Endodermal cell (in vitro differentiated cells): ENCODE data around the gene LMO7. TPM values are rescaled to one million over a fixed set of nuclear protein-coding genes. Genes with fewer than 3 reads are reported as not detected.

Experiments
- DNase-seq: peaks from one replicate; pipeline ENCODE4 v3.0.0-alpha.2; 2017
- H3K27ac ChIP-seq: 2 replicates; pipeline ENCODE4 v1.5.1; 2013; ENCODE audit warnings: mild to moderate bottlenecking, low read depth, low read length, moderate library complexity
- H3K27me3 ChIP-seq: 2 replicates; pipeline ENCODE4 v1.6.1; 2013; ENCODE audit warnings: mild to moderate bottlenecking, low read length, moderate library complexity; ENCODE audit not compliant: insufficient read depth, control insufficient read depth, poor library complexity, severe bottlenecking
- H3K36me3 ChIP-seq: 2 replicates; pipeline ENCODE4 v1.7.0; 2013; ENCODE audit warnings: mild to moderate bottlenecking, low read length, moderate library complexity; ENCODE audit not compliant: control insufficient read depth, insufficient read depth
- H3K4me1 ChIP-seq: one replicate; pipeline ENCODE4 v1.7.0; 2013; ENCODE audit warnings: low read length; ENCODE audit not compliant: control insufficient read depth, insufficient read depth
- H3K4me3 ChIP-seq: 2 replicates; pipeline ENCODE4 v1.5.1; 2013; ENCODE audit warnings: mild to moderate bottlenecking, low read length, moderate library complexity
- H3K9ac ChIP-seq: 2 replicates; pipeline ENCODE4 v1.6.1; 2013; ENCODE audit warnings: mild to moderate bottlenecking, low read length, moderate library complexity; ENCODE audit not compliant: poor library complexity, severe bottlenecking; ENCODE audit errors: extremely low read depth
- H3K9me3 ChIP-seq: 2 replicates; pipeline ENCODE4 v1.6.1; 2013; ENCODE audit warnings: mild to moderate bottlenecking, low read length, moderate library complexity; ENCODE audit not compliant: control insufficient read depth
- H3K27ac Mint-ChIP-seq: 2 replicates; pipeline ENCODE4 v1.8.0; 2020; ENCODE audit warnings: mixed read lengths
- H3K27me3 Mint-ChIP-seq: 2 replicates; pipeline ENCODE4 v1.8.0; 2021; ENCODE audit warnings: mild to moderate bottlenecking, mixed read lengths; ENCODE audit not compliant: insufficient read depth
- H3K36me3 Mint-ChIP-seq: 2 replicates; pipeline ENCODE4 v1.8.0; 2020; ENCODE audit warnings: low read depth, mixed read lengths
- H3K4me1 Mint-ChIP-seq: 2 replicates; pipeline ENCODE4 v1.8.0; 2020; ENCODE audit warnings: mixed read lengths
- H3K4me3 Mint-ChIP-seq: 2 replicates; pipeline ENCODE4 v1.8.0; 2020; ENCODE audit warnings: mild to moderate bottlenecking, moderate library complexity, mixed read lengths
- H3K9me3 Mint-ChIP-seq: 2 replicates; pipeline ENCODE4 v1.8.0; 2020; ENCODE audit warnings: mild to moderate bottlenecking, mixed read lengths
- CTCF ChIP-seq: fragments of 200-600 bp; sonication (generic); conservative IDR thresholded peaks from 2 replicates; pipeline ENCODE4 v1.5.0; 2021; ENCODE audit warnings: antibody characterized with exemption, mild to moderate bottlenecking
- WGBS, 2 experiments: methylation state at CpG; one replicate each; pipeline versions ENCODE4 v1.1.5 to v1.1.7; 2013; ENCODE audit warnings: missing lambda C conversion rate in 2 of 2, mixed read lengths in 1 of 2; ENCODE audit not compliant: insufficient coverage in 1 of 2, insufficient read length in 1 of 2; 5-methylcytosine and 5-hydroxymethylcytosine counted together
- total RNA-seq, 2 donors: library from RNA; stranded (reverse); fragmentation: NEBNext Ultra II Directional in 1 of 2; extraction: Animal tissue kit (Norgen Biotek cat#: 25700) in 1 of 2; gene quantifications; 2 replicates in 1 of 2; 3 replicates in 1 of 2; pipeline ENCODE4 v1.2.1, GENCODE V29; 2021

LMO7 gene
- total RNA-seq, 2 donors from 2014 or later, result 9.9 to 14.1 TPM

GRCh38 chr13:75841905-75842304, 205.8 kb downstream of the LMO7 start:
- peaks cover 8% of the 10 kb centered on the region for H3K36me3 ChIP-seq
- no peaks in the 10 kb centered on the region for H3K9me3 ChIP-seq
- H3K4me3 ChIP-seq, result no peak overlapping the region
- no peak overlapping the region for H3K9ac ChIP-seq
- TF ChIP-seq CTCF, result no peak
- no peaks in the 10 kb centered on the region for H3K27me3 Mint-ChIP-seq
- 89 to 100% methylated on average over 1 to 5 of the region's 5 CpGs for WGBS, 2 experiments
- peaks cover 21% of the 10 kb centered on the region for H3K36me3 Mint-ChIP-seq
- no peak overlapping the region for H3K27ac Mint-ChIP-seq
- DNase-seq, result no peak
- no peaks in the 10 kb centered on the region for H3K27me3 ChIP-seq
- H3K27ac ChIP-seq, result no peak overlapping the region
- no peak overlapping the region for H3K4me3 Mint-ChIP-seq
- no peaks in the 10 kb centered on the region for H3K4me1 ChIP-seq
- no peaks in the 10 kb centered on the region for H3K4me1 Mint-ChIP-seq
- H3K9me3 Mint-ChIP-seq, result peaks cover 5% of the 10 kb centered on the region

- WGBS, 2 experiments, result 92 to 93% methylated on average over 2 to 6 of the region's 6 CpGs
- Histone ChIP-seq H3K4me3 (no peak overlapping the region), H3K9ac (no peak overlapping the region), H3K4me1 (no peaks in the 10 kb centered on the region), H3K27me3 (no peaks in the 10 kb centered on the region), H3K36me3 (peaks cover 8% of the 10 kb centered on the region), H3K27ac (no peak overlapping the region), H3K9me3 (no peaks in the 10 kb centered on the region)
- Mint-ChIP-seq H3K4me3 (no peak overlapping the region), H3K36me3 (peaks cover 23% of the 10 kb centered on the region), H3K27ac (no peak overlapping the region), H3K9me3 (peaks cover 5% of the 10 kb centered on the region), H3K4me1 (no peaks in the 10 kb centered on the region), H3K27me3 (no peaks in the 10 kb centered on the region)
- DNase-seq, result no peak
- no peak for TF ChIP-seq CTCF
Observed at GRCh38 chr13:75843074-75843473, 206.9 kb downstream of the LMO7 start.

GRCh38 chr13:75843991-75844390, 207.9 kb downstream of the LMO7 start:
- Mint-ChIP-seq H3K9me3 (peaks cover 5% of the 10 kb centered on the region), H3K4me3 (no peak overlapping the region), H3K36me3 (peaks cover 29% of the 10 kb centered on the region), H3K27me3 (no peaks in the 10 kb centered on the region), H3K27ac (no peak overlapping the region), H3K4me1 (peaks cover 2% of the 10 kb centered on the region)
- no peaks in the 10 kb centered on the region for H3K9me3 ChIP-seq
- no peak for DNase-seq
- H3K27ac ChIP-seq, result no peak overlapping the region
- H3K4me1 ChIP-seq, result no peaks in the 10 kb centered on the region
- no peak for TF ChIP-seq CTCF
- no peak overlapping the region for H3K4me3 ChIP-seq
- H3K27me3 ChIP-seq, result no peaks in the 10 kb centered on the region
- H3K36me3 ChIP-seq, result peaks cover 8% of the 10 kb centered on the region
- H3K9ac ChIP-seq, result no peak overlapping the region
